Peyer's patch (tissue), 4 donors: Measurements from ENCODE around the gene MBNL3.

ENCODE experiments used
- CTCF ChIP-seq, 6 experiments: fragments of 450-650 bp in 4 of 6; fragments of 200-600 bp in 2 of 6; sonication (generic) in 1 of 6; IDR thresholded peaks; one replicate each; pipeline ENCODE4 v1.5.1; 2017 to 2019; ENCODE audit warnings: antibody characterized with exemption in 6 of 6, mild to moderate bottlenecking in 3 of 6, moderate library complexity in 1 of 6
- POLR2A ChIP-seq, 2 donors: fragments of 450-650 bp; IDR thresholded peaks; one replicate each; pipeline ENCODE4 v1.5.1; 2017; ENCODE audit warnings: antibody characterized with exemption in 2 of 2, mild to moderate bottlenecking in 2 of 2, moderate library complexity in 2 of 2

- TF ChIP-seq POLR2A (IDR thresholded peaks at IDR 0.05) (no peak), CTCF (IDR thresholded peaks at IDR 0.05) (no peak)
Measured at GRCh38 chrX:132483488-132483887, 5.3 kb downstream of the MBNL3 start.
